Natural killer cell (primary cell): Measurements from ENCODE around the gene CACNA1B. TPM values are rescaled to one million over a fixed set of nuclear protein-coding genes. Genes with fewer than 3 reads are reported as not detected.

Source experiments
- ATAC-seq, 3 donors: fragments of 150-1000 bp in 2 of 3; fragments of 200-7000 bp in 1 of 3; cut with Tn5 transposase; 1 replicate in 1 of 3; 2 replicates in 2 of 3; pipeline ENCODE4 v1.10.0; 2021; ENCODE audit warnings: mild to moderate bottlenecking in 2 of 3, moderate library complexity in 2 of 3
- DNase-seq, 2 donors: peaks; one replicate each; pipeline versions ENCODE4 v3.0.0 to v3.0.0-alpha.2; 2013 to 2021; ENCODE audit warnings: mixed read lengths in 1 of 2
- H3K27ac ChIP-seq: one replicate; pipeline ENCODE4 v1.5.1; 2013; ENCODE audit warnings: mild to moderate bottlenecking, low read length
- H3K27me3 ChIP-seq: one replicate; pipeline ENCODE4 v1.6.1; 2013; ENCODE audit warnings: low read length; ENCODE audit not compliant: control insufficient read depth, insufficient read depth
- H3K36me3 ChIP-seq: one replicate; pipeline ENCODE4 v1.6.1; 2013; ENCODE audit warnings: low read length; ENCODE audit not compliant: control insufficient read depth, insufficient read depth
- H3K4me1 ChIP-seq: one replicate; pipeline ENCODE4 v1.6.1; 2013; ENCODE audit warnings: low read length; ENCODE audit not compliant: control insufficient read depth, insufficient read depth
- H3K4me3 ChIP-seq: one replicate; pipeline ENCODE4 v1.5.1; 2013; ENCODE audit warnings: low read length
- H3K9me3 ChIP-seq: one replicate; pipeline ENCODE4 v1.6.1; 2013; ENCODE audit warnings: low read length; ENCODE audit not compliant: control insufficient read depth, insufficient read depth
- H3K27ac Mint-ChIP-seq, 2 donors: one replicate each; pipeline ENCODE4 v1.8.0; 2022; ENCODE audit warnings: mild to moderate bottlenecking in 2 of 2, mixed read lengths in 2 of 2, moderate library complexity in 1 of 2
- H3K27me3 Mint-ChIP-seq, 2 donors: one replicate each; pipeline ENCODE4 v1.8.0; 2022; ENCODE audit warnings: low read depth in 2 of 2, mixed read lengths in 2 of 2
- H3K36me3 Mint-ChIP-seq: one replicate; pipeline ENCODE4 v1.8.0; 2022; ENCODE audit warnings: mixed read lengths
- H3K4me1 Mint-ChIP-seq, 2 donors: one replicate each; pipeline ENCODE4 v1.8.0; 2022; ENCODE audit warnings: mixed read lengths in 2 of 2
- H3K4me3 Mint-ChIP-seq: one replicate; pipeline ENCODE4 v1.8.0; 2022; ENCODE audit warnings: mild to moderate bottlenecking, moderate library complexity, mixed read lengths
- H3K9me3 Mint-ChIP-seq, 2 donors: one replicate each; pipeline ENCODE4 v1.8.0; 2022; ENCODE audit warnings: mixed read lengths in 2 of 2
- CTCF ChIP-seq: fragments of 200-600 bp; IDR thresholded peaks from one replicate; pipeline ENCODE4 v1.8.0; 2022; ENCODE audit warnings: antibody characterized with exemption
- WGBS: methylation state at CpG from one replicate; pipeline ENCODE4 v1.1.7; 2013; ENCODE audit warnings: missing lambda C conversion rate; ENCODE audit not compliant: insufficient coverage; 5-methylcytosine and 5-hydroxymethylcytosine counted together
- intact Hi-C: fragments of 100-400 bp; cut with micrococcal nuclease; formaldehyde crosslinking; loops from one replicate; pipeline ENCODE4 v1.14.2; 2022
- total RNA-seq, 4 donors: library from RNA; stranded (reverse); fragments of 120-200 nt in 1 of 4; gene quantifications; one replicate each; pipeline versions ENCODE4 v1.2.3 to v1.2.4, GENCODE V29; 2013 to 2022

CACNA1B gene
- total RNA-seq, 3 donors from 2014 or later (not counting 1 experiment from before 2014, with no cell fraction given), result 0.07 TPM; not detected in 2

DNA sequence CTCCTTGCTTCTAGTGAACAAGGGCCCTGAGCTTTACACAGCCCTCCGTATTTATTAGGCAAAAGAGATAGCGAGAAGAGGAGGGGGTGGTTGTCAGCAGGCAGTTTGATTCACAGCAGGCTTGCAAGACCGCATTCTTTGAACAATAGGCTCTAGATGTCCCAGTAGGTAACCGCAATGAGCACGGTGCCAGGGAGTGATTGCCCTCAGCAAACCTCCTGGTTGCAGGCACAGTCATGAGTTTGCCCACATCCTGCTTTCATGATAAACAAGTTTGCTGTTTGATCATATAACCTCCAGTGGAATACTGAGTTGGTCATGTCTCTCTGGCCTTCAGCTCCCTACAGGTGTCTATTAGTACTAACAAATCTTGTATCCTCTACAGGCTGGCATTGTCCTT, 66.1 kb downstream of the CACNA1B start:
- 91% methylated on average over 5 of the region's 5 CpGs for WGBS
- intact Hi-C loops, result no loop called here
- peaks cover 10% of the 10 kb centered on the region for H3K9me3 ChIP-seq
- H3K27me3 Mint-ChIP-seq, result no peaks in the 10 kb centered on the region
- DNase-seq (no peak), ATAC-seq (no peak)
- H3K4me1 ChIP-seq, result no peaks in the 10 kb centered on the region
- H3K27ac ChIP-seq, result no peak overlapping the region
- H3K4me1 Mint-ChIP-seq, result no peaks in the 10 kb centered on the region
- H3K36me3 ChIP-seq, result no peaks in the 10 kb centered on the region
- H3K36me3 Mint-ChIP-seq, result no peaks in the 10 kb centered on the region
- no peaks in the 10 kb centered on the region for H3K27me3 ChIP-seq
- no peak for TF ChIP-seq CTCF
- H3K27ac Mint-ChIP-seq, result no peak overlapping the region
- no peaks in the 10 kb centered on the region for H3K9me3 Mint-ChIP-seq
- H3K4me3 Mint-ChIP-seq, result no peak overlapping the region
- no peak overlapping the region for H3K4me3 ChIP-seq

DNA sequence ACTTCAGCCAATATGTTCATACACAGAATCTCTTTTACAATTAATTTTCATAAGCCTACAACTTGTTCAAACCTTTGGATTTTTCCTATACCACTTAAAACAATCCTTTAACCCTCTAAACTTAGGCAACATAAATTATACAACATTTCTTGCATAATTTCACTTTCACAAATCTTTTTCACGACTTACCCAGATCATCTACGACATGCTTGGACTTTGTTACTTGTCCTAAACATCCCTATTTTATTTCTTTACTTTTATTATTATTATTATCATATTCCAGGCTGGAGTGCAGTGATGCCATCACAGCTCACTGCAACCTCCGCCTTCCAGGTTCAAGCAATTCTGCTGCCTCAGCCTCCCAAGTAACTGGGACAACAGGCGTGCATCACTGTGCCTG, 68.0 kb downstream of the CACNA1B start:
- Mint-ChIP-seq H3K9me3 (no peaks in the 10 kb centered on the region), H3K27ac (no peak overlapping the region), H3K27me3 (no peaks in the 10 kb centered on the region), H3K4me3 (no peak overlapping the region), H3K36me3 (no peaks in the 10 kb centered on the region), H3K4me1 (no peaks in the 10 kb centered on the region)
- H3K9me3 ChIP-seq, result peaks cover 10% of the 10 kb centered on the region
- no peaks in the 10 kb centered on the region for H3K27me3 ChIP-seq
- H3K36me3 ChIP-seq, result no peaks in the 10 kb centered on the region
- DNase-seq, result no peak
- WGBS, result 86% methylated on average over 4 of the region's 4 CpGs
- TF ChIP-seq CTCF, result no peak
- no peak for ATAC-seq
- H3K27ac ChIP-seq, result no peak overlapping the region
- no peaks in the 10 kb centered on the region for H3K4me1 ChIP-seq
- intact Hi-C loops, result no loop called here
- no peak overlapping the region for H3K4me3 ChIP-seq

- H3K27ac Mint-ChIP-seq, result no peak overlapping the region
- H3K9me3 Mint-ChIP-seq, result no peaks in the 10 kb centered on the region
- ATAC-seq (no peak), DNase-seq (no peak)
- H3K4me1 ChIP-seq, result no peaks in the 10 kb centered on the region
- H3K4me3 ChIP-seq, result no peak overlapping the region
- no peaks in the 10 kb centered on the region for H3K36me3 Mint-ChIP-seq
- H3K27me3 ChIP-seq, result no peaks in the 10 kb centered on the region
- H3K36me3 ChIP-seq, result no peaks in the 10 kb centered on the region
- WGBS, result 75% methylated on average over 2 of the region's 2 CpGs
- no peak overlapping the region for H3K27ac ChIP-seq
- H3K4me3 Mint-ChIP-seq, result no peak overlapping the region
- TF ChIP-seq CTCF, result no peak
- intact Hi-C loops, result no loop called here
- peaks cover 10% of the 10 kb centered on the region for H3K9me3 ChIP-seq
- no peaks in the 10 kb centered on the region for H3K4me1 Mint-ChIP-seq
- H3K27me3 Mint-ChIP-seq, result peaks cover 0 to 2% of the 10 kb centered on the region in 2 donors
Observed at GRCh38 chr9:137946993-137947392, 69.4 kb downstream of the CACNA1B start.

GRCh38 chr9:137948642-137949041, 71.1 kb downstream of the CACNA1B start:
- Mint-ChIP-seq H3K9me3 (no peaks in the 10 kb centered on the region), H3K27me3 (peaks cover 0 to 2% of the 10 kb centered on the region in 2 donors), H3K4me3 (no peak overlapping the region), H3K4me1 (no peaks in the 10 kb centered on the region), H3K27ac (no peak overlapping the region), H3K36me3 (no peaks in the 10 kb centered on the region)
- Histone ChIP-seq H3K27ac (no peak overlapping the region), H3K27me3 (no peaks in the 10 kb centered on the region), H3K36me3 (no peaks in the 10 kb centered on the region), H3K4me3 (no peak overlapping the region), H3K9me3 (peaks cover 9% of the 10 kb centered on the region), H3K4me1 (no peaks in the 10 kb centered on the region)
- no peak for TF ChIP-seq CTCF
- ATAC-seq, result no peak
- no peak for DNase-seq
- 87% methylated on average over 2 of the region's 2 CpGs for WGBS
- intact Hi-C loops, result no loop called here
